Heart right ventricle (tissue), 16 donors: ENCODE results near the gene CCDC102A. TPM values are rescaled to one million over a fixed set of nuclear protein-coding genes. Genes with fewer than 3 reads are reported as not detected.

Experiments
- ATAC-seq, 8 donors: fragments of 200-7000 bp; cut with Tn5 transposase; one replicate each; pipeline ENCODE4 v1.9.1; 2020; ENCODE audit warnings: mild to moderate bottlenecking in 8 of 8, moderate library complexity in 8 of 8, moderate number of reproducible peaks in 1 of 8
- DNase-seq, 2 donors: peaks; one replicate each; pipeline ENCODE4 v3.0.0-alpha.2; 2020
- H3K27ac ChIP-seq, 10 donors: fragments of 200-600 bp; sonication (generic) in 2 of 10; one replicate each; pipeline versions ENCODE4 v1.5.0 to v1.8.0; 2020 to 2022; ENCODE audit warnings: mild to moderate bottlenecking in 3 of 10
- H3K27me3 ChIP-seq, 7 donors: fragments of 200-600 bp; one replicate each; pipeline ENCODE4 v1.8.0; 2021 to 2022; ENCODE audit warnings: mild to moderate bottlenecking in 2 of 7
- H3K36me3 ChIP-seq, 9 donors: fragments of 200-600 bp; sonication (generic) in 1 of 9; one replicate each; pipeline versions ENCODE4 v1.5.0 to v1.8.0; 2020 to 2022; ENCODE audit warnings: mild to moderate bottlenecking in 2 of 9
- H3K4me1 ChIP-seq, 9 donors: fragments of 200-600 bp; sonication (generic) in 1 of 9; one replicate each; pipeline versions ENCODE4 v1.5.0 to v1.8.0; 2020 to 2022; ENCODE audit warnings: mild to moderate bottlenecking in 4 of 9
- H3K4me3 ChIP-seq, 10 donors: fragments of 200-600 bp; sonication (generic) in 2 of 10; one replicate each; pipeline versions ENCODE4 v1.5.0 to v1.8.0; 2020 to 2022; ENCODE audit warnings: mild to moderate bottlenecking in 7 of 10, moderate library complexity in 2 of 10
- H3K9me3 ChIP-seq, 11 donors: fragments of 200-600 bp in 10 of 11; sonication (generic) in 2 of 11; one replicate each; pipeline versions ENCODE4 v1.5.0 to v1.8.0; 2013 to 2022; ENCODE audit warnings: mild to moderate bottlenecking in 2 of 11, control low read depth in 1 of 11, moderate library complexity in 1 of 11
- WGBS, 2 donors: extraction: QIAGEN DNeasy Blood & Tissue Kit; methylation state at CpG; one replicate each; pipeline ENCODE4 v1.1.7; 2013; ENCODE audit warnings: inconsistent platforms in 1 of 2; 5-methylcytosine and 5-hydroxymethylcytosine counted together
- intact Hi-C, 10 donors: fragments of 100-400 bp; cut with DNase I; formaldehyde crosslinking; loops; one replicate each; pipeline versions ENCODE4 v1.11.1 to v1.14.2; 2022
- polyA plus RNA-seq, 2 donors: library from polyadenylated mRNA; stranded (reverse); fragments of 200-250 nt; gene quantifications; one replicate each; pipeline ENCODE4 v1.2.3, GENCODE V29; 2013
- total RNA-seq, 10 donors: library from RNA; stranded (reverse); fragmentation: NEBNext Ultra II Directional in 3 of 10; extraction: Animal tissue kit (Norgen Biotek cat#: 25700) in 3 of 10; gene quantifications; one replicate each; pipeline versions ENCODE4 v1.2.1 to v1.2.4, GENCODE V29; 2021 to 2023
- TF ChIP-seq, protein P1 (sequence below), 9 donors: fragments of 200-600 bp; sonication (generic) in 2 of 9; IDR thresholded peaks; one replicate each; pipeline versions ENCODE4 v1.5.0 to v1.8.0; 2021 to 2022; ENCODE audit warnings: antibody characterized with exemption in 9 of 9, mild to moderate bottlenecking in 5 of 9, moderate library complexity in 1 of 9
- donor health status: Arrhythmogenic right ventricular cardiomyopathy.
- donor health status: ischemic (EF 13 %, LVEDD 7.1; RV severe dilation, severe dysfunction).
- donor health status: healthy with polysubstance abuse.
- donor health status: DM: no; HTN: yes; CAD: no.
- donor health status: DM: no; HTN: no; CAD: no.
- donor health status: ischemic (EF 25% LVEDD 6.9; RV normal size, moderate dysfunction).
- donor health status: ischemic (EF 25% LVEDD 5.7; RV mildly dilated, moderate dysfunction).
- donor health status: healthy.
- donor health status: DM: yes; HTN: yes; CAD: no.
- donor health status: Ischemic cardiomyopathy.
- donor health status: ischemic (EF 35%, LVEDD 5.7; RV mildly dilated, moderate dysfunction).
- donor health status: nonischemic (EF 11% LVEDD 7.7; RV severe dilation, severe dysfunction).
- donor health status: DM: yes; HTN: yes; CAD: no.
- donor health status: PGD.
- donor health status: ischemic (EF 29% LVEDD 5.4; RV normal size, mild dysfunction).
- donor health status: nonischemic (EF 23%, LVEDD 6.1; RV moderate dilation, normal function).

The CCDC102A gene
- total and polyA plus RNA-seq, 12 donors = 3.1 to 10.2 (median 5.1) TPM

DNA sequence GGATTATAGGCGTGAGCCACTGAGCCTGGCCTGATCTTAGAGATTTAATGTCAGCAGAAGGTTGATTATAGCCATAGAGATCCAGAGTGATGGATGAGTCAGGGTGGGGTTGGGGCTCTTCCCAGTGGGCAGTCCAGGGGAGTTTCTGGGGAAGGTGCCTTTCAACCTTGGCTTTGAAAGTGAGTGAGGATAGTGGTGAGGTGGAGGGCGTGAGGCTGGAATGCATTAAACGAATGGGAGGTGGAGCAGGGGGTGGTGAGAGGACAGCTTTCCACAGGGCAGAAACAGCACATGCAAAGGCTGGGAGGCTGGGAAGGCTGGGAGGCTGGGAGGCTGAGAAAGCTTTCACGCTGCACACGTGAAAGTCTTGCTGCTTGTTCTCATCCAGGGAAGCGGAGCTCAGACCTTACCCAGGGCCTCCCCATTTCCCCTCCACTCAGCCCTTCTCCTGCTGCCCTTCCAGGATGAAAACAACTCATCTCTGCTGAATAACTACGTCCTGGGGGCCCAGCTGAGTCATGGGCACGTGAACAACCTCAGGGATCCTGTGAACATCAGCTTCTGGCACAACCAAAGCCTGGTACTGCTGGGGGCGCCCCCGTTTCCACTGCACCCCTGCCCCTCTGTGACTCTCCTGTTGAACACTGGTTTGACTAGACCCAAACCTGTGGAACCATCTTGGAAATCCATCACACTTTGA, 28.4 kb upstream of the CCDC102A start:
- Histone ChIP-seq H3K36me3 (no peaks in the 10 kb centered on the region), H3K4me1 (no peaks in the 10 kb centered on the region), H3K9me3 (peaks cover 0 to 26% (median 3%) of the 10 kb centered on the region in 11 donors), H3K27ac (no peak overlapping the region), H3K27me3 (peaks cover 0 to 35% (median 6%) of the 10 kb centered on the region in 7 donors), H3K4me3 (no peak overlapping the region)
- intact Hi-C loops = no loop called here
- no peak for ATAC-seq
- no peak for DNase-seq
- TF ChIP-seq, protein P1, sequence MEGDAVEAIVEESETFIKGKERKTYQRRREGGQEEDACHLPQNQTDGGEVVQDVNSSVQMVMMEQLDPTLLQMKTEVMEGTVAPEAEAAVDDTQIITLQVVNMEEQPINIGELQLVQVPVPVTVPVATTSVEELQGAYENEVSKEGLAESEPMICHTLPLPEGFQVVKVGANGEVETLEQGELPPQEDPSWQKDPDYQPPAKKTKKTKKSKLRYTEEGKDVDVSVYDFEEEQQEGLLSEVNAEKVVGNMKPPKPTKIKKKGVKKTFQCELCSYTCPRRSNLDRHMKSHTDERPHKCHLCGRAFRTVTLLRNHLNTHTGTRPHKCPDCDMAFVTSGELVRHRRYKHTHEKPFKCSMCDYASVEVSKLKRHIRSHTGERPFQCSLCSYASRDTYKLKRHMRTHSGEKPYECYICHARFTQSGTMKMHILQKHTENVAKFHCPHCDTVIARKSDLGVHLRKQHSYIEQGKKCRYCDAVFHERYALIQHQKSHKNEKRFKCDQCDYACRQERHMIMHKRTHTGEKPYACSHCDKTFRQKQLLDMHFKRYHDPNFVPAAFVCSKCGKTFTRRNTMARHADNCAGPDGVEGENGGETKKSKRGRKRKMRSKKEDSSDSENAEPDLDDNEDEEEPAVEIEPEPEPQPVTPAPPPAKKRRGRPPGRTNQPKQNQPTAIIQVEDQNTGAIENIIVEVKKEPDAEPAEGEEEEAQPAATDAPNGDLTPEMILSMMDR (IDR thresholded peaks at IDR 0.05) = no peak
- WGBS, 2 donors = 62 to 63% methylated on average over 10 of the region's 10 CpGs

- TF ChIP-seq, protein P1 (IDR thresholded peaks at IDR 0.05) = no peak
- intact Hi-C loops = no loop called here
- DNase-seq = no peak
- H3K9me3 ChIP-seq = peaks cover 0 to 26% (median 3%) of the 10 kb centered on the region in 11 donors
- H3K27ac ChIP-seq = no peak overlapping the region
- no peak for ATAC-seq
- no peaks in the 10 kb centered on the region for H3K4me1 ChIP-seq
- WGBS, 2 donors = 75 to 78% methylated on average over 12 of the region's 12 CpGs
- no peak overlapping the region for H3K4me3 ChIP-seq
- H3K36me3 ChIP-seq = no peaks in the 10 kb centered on the region
- peaks cover 0 to 39% (median 6%) of the 10 kb centered on the region in 7 donors for H3K27me3 ChIP-seq
Measured at GRCh38 chr16:57563761-57564160, 27.4 kb upstream of the CCDC102A start.

DNA sequence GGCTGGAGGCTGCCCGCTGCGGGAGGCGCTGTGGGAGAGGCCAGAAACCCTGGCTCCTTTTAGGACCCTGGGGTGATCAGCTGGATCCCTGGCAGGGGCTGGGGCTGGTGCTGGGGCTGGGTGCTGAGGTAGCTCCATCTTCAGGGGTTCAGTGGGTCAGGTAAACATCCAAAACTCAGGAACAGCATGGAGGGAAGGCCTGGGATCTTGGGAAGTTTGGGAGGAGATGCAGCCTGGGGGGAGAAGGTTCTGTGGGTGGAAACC, 27.0 kb upstream of the CCDC102A start:
- WGBS, 2 donors = 64 to 75% methylated on average over 3 of the region's 3 CpGs
- H3K36me3 ChIP-seq = no peaks in the 10 kb centered on the region
- no peaks in the 10 kb centered on the region for H3K4me1 ChIP-seq
- no peak overlapping the region for H3K4me3 ChIP-seq
- H3K27ac ChIP-seq = no peak overlapping the region
- peaks cover 0 to 39% (median 6%) of the 10 kb centered on the region in 7 donors for H3K27me3 ChIP-seq
- intact Hi-C loops = no loop called here
- ATAC-seq (no peak), DNase-seq (no peak)
- H3K9me3 ChIP-seq = peaks cover 0 to 26% (median 3%) of the 10 kb centered on the region in 11 donors
- TF ChIP-seq, protein P1 (IDR thresholded peaks at IDR 0.05) = no peak

DNA sequence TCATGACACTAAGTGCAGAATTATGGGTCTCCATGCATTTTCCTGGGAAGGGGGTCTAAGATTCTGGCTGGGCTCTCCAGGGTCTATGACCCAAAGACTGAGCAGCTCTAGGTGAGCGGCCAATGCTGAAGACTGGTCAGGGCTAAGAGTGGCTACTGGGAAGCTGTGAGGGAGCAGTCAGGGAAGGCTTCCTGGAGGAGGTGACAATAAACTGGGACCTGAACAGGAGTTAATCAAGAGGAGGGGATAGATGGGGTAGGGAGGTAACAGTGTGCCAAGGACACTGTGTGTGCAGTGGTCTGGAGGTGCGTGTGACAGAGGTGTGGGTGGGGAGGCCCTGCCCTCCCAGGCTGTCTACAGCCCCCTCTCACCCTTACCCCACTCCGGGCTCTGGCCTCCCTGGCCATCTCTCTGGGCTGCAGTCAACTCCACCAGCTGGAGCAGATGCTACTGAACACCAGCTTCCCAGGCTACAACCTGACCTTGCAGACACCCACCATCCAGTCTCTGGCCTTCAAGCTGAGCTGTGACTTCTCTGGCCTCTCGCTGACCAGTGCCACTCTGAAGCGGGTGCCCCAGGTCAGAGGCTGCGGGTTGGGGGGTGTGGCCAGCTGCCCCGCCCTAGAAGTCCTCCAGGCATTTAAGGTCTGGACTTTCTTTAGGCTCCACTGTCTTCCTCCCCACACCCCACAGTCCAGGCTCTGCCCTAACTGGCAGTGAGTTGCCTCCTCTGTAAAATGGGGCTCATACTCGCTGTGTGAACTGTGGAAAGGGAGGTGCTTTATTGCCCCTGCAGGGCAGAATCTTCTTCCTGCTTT, 26.5 kb upstream of the CCDC102A start:
- H3K9me3 ChIP-seq = peaks cover 0 to 26% (median 3%) of the 10 kb centered on the region in 11 donors
- no peak for DNase-seq
- H3K4me3 ChIP-seq = no peak overlapping the region
- no peak for ATAC-seq
- no peak overlapping the region for H3K27ac ChIP-seq
- TF ChIP-seq, protein P1 (IDR thresholded peaks at IDR 0.05) = no peak
- no peaks in the 10 kb centered on the region for H3K36me3 ChIP-seq
- intact Hi-C loops = no loop called here
- WGBS, 2 donors = 73 to 78% methylated on average over 8 of the region's 8 CpGs
- H3K4me1 ChIP-seq = no peaks in the 10 kb centered on the region
- peaks cover 0 to 39% (median 6%) of the 10 kb centered on the region in 7 donors for H3K27me3 ChIP-seq
